HG02623 (cell line): ENCODE data around the gene TBCCD1.
"Not testable (repeated sequence)": the region's sequence is repeated elsewhere in the genome, so short reads cannot be mapped to it uniquely, and the experiment has no call there.

Experiments used
- ATAC-seq: cut with Tn5 transposase; IDR thresholded peaks from one replicate; pipeline ENCODE4 v1.9.1; 2021; ENCODE audit warnings: moderate library complexity; ENCODE audit not compliant: unreplicated experiment

The TBCCD1 gene

GRCh38 chr3:186564586-186564985 is 2.6 kb downstream of the TBCCD1 start:
- ATAC-seq: no peak

- no peak for ATAC-seq
Measured at GRCh38 chr3:186552408-186553031, 14.6 kb downstream of the TBCCD1 start.

GRCh38 chr3:186551387-186551786 is 15.8 kb downstream of the TBCCD1 start:
- no peak for ATAC-seq

- no peak for ATAC-seq
Measured at GRCh38 chr3:186549497-186549896, 17.6 kb downstream of the TBCCD1 start.

GRCh38 chr3:186544281-186544680 is 22.9 kb downstream of the TBCCD1 start, which contains the start of gene CRYGS:
TSS of gene CRYGS (minus strand) at chr3:186544380. CDS start at chr3:186544326, 54 bp downstream.
- no peak for ATAC-seq

DNA sequence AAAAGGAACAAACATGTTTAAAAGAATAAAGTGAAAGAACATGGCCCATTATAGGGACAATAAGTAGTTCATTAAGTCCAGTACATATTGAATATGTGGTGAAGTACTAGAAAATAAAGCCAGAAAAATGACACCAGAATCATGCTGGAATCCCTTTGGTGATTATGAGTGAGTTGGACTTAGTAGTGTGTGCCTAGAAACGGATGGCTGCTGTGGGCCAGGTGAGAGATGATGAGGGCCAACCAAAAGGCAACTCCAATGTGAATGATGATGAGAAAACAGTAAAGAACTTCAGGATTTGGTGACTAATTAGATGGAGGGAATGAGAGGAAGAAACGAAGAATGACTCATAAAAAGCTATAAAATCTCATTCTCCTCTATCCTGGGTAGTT is 26.3 kb downstream of the TBCCD1 start:
- no peak for ATAC-seq

DNA sequence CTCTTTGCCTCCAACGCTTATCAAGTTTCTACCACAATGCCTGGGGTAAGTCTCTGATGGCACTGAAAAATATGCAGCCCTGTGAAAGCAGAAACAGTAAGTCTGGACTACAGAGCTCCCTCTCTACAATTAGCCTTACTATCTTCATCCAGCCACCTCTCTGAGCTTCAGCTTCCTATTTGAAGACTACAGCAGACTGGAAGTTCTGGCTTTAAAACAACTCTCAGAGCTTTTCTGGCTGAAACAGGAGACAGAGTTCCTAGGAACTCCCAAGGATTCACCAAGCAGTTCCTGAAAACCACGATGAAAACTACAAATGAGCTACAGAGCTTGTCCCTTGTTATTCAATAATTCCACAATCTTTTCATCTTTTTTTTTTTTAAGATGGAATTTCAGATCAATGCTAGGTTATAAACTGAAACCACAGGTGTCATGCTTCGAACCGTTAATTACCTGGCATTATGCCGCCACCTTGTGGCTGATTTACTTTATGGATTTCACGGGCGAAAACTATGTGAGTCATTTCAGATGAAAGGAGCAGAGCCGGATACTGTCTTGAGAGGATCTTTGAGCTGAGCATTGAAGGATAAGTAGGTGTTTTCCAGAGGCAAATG is 26.8 kb downstream of the TBCCD1 start:
- peak; percentile 52 for ATAC-seq

DNA sequence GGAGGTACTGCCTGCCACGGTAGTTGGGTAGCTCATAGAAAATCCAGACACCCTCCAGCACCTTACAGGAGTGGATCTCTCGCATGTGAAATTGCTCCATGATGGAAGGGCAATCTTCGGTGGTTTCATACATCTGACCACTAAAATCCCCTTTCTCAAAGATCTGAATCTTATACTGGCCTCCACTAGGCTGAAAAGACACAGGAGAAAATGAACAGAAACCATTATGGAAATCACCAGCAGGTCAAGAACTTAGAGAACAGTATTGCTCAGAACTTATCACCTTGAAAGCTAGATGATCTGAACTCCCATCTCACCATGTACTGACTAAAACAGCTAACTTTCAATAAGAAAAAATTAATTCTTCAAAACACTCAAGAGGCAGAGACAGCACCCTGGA is 28.4 kb downstream of the TBCCD1 start:
- ATAC-seq: no peak

DNA sequence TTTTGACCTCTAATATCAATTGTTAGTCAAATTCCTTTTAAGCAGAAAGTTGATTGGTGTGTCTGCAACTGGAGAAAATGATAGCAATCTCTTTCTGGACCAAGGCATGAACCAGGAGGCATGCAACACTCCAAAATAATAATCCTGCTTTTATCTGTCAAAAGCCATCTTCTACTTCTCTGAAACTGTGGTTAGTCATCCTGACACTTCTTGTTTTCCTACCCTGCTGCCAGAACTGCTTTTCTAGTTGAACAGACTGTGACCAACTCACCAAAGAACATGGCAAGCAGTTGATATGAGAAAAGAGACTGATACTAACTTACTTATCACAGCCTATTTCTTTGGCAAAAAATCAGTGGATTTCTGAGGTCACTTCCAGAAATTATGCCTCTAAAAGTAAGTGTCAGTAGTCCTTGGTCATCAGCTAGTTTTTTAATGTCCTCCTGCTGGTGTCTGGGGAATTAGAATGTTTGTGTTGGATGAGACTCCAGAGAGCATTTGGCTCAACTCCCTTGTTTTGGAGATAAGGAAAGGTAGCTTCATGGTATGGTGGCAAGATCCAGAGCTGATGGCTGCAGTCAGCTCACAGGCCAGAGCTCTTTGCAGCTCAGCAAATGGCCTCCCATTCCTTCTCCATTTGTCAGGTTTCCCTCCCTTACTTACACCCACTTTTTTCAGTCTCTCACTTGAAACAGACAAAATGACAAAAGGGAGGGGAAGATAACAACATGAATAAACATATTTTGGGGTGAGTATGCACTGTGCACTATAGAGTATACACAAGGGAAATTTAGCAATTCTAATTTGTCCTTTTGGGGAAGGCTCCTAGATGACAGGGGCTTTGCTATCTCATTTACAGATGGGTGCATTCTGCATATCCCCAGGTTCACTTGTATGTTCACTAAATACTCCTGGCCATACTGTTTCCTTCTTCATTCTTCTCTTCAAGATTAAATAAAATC is 30.0 kb downstream of the TBCCD1 start:
- ATAC-seq: no peak

DNA sequence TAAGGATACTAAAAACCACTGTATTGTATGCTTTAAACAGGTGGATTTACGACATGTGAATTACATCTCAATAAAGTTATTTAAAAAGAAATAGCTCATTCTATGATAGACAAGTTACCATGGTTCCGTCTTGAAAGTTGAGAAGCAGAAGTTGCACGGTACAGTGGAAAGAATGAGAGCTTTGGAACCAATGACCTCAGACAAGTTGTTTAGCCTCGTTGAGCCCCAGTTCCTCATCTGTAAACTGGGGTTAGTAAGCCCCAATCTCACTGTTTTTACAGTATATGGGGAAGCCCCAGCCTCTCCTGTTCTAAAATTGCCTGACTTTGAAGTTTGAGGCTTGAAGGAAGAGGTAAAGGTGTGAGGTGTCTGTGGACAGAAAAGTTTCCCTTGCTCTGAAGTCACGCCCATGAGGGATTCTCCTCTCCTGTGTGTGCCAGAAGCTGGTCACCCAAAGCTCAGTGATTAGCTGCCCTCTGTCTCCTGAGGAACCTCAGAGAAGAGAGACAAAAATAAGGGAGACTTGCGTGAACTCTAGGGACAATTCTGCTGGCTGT is 32.9 kb downstream of the TBCCD1 start:
- ATAC-seq: peak; percentile 75

GRCh38 chr3:186532598-186533072 is 34.5 kb downstream of the TBCCD1 start:
- peak; percentile 42 for ATAC-seq

DNA sequence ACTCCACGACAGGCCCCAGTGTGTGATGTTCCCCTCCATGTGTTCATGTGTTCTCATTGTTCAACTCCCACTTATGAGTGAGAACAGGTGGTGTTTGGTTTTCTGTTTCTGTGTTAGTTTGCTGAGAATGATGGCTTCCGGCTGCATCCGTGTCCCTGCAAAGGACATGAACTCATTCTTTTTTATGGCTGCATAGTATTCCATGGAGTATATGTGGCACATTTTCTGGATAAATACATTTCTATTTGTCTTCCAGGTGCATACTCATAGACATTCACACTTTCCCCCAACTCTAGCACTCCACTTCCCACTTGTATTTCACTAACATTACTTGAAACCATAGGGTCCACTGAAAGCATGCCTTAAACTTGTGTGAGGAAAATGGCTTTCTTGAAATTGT is 35.4 kb downstream of the TBCCD1 start:
- not testable (repeated sequence) for ATAC-seq

DNA sequence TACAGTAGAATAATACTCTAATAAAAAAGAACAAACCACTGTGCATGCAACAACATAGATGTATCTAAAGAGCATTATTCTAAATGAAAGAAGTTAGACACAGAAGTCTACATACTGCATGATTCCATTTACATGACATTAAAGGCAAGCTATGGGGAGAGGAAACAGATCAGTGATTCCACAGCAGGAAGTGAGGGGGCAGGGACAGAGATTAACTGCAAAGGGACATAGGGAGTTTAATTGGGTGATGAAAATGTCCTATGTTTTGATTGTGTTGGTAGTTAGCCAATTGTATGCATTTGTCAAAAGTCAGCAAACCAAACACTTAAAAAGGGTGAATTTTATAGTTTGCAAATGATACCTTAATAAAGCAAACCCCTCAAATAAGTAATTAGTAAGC is 36.7 kb downstream of the TBCCD1 start:
- no peak for ATAC-seq

- no peak for ATAC-seq
Measured at GRCh38 chr3:186529201-186529999, 37.7 kb downstream of the TBCCD1 start.

DNA sequence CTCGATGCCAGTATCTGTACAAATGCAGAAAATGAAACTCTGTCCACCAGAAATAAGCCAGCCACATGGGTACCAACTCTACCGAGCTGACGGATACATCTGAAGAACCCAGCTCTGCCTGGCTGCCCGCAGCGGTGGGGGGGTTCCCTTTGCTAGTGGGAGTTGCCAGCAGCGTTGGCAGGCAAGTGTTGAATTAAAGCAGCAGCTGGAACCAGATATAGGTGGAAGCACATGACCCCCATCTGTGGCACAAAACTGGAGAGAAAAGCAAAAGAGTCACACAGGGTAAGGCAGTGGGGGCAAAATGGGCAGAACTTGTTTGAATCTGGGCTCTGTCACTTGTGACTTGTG is 40.9 kb downstream of the TBCCD1 start:
- ATAC-seq: peak; percentile 32

- peak; percentile 32 for ATAC-seq
Measured at GRCh38 chr3:186525369-186526255, 41.5 kb downstream of the TBCCD1 start.

GRCh38 chr3:186524616-186525015 is 42.5 kb downstream of the TBCCD1 start:
- ATAC-seq: no peak

DNA sequence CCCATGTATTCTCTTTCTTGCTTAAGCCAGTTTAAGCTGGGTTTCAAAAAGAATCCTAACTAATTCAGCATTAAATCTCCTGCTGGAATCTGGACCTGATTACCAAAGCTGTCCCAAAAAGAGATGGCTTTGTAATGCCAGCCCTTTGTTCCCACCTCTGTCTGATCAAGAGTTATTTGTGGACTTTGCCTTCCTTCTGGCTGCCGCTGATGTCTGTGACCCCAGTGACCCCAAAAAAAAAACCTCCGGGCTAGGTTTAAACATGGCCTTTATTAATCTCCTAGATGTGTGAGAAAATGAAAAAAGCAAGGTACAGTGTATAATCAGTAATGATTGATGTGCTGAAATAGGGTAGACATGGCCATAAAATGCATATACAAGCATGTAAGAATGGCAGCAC is 43.7 kb downstream of the TBCCD1 start:
- ATAC-seq: no peak

DNA sequence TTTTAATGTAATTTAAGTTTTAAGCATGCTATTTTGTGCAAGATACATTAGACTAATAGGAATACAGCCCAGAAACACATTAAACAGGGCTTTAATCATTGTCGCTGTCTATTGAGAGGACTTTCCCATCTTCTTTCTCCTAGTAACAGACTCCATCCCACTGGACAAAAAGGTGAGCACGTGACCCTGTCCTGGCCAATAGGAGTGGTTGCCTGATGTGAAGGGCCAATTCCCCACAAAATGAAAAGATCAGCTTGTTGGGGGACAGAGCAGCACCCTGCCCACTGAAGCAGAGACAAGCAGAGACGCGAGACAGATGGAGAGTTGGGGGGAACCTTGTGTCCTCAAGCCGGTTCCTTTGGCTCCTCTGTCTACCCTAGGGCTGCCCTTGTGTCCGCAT is 44.1 kb downstream of the TBCCD1 start:
- no peak for ATAC-seq
